PFSK-1 (cell line): Measurements from ENCODE around the gene LHX4.

Source experiments
- FOXP2 ChIP-seq: optimal IDR thresholded peaks from 2 replicates; pipeline ENCODE3; 2011; ENCODE audit warnings: borderline replicate concordance, control low read depth, inconsistent platforms; ENCODE audit not compliant: insufficient read depth; ENCODE audit errors: extremely low read length, extremely low read depth
- POLR2AphosphoS5 ChIP-seq: IDR thresholded peaks from 2 replicates; pipeline ENCODE4 v1.6.1; 2012; ENCODE audit warnings: low read depth, mild to moderate bottlenecking, control low read depth, low read length, moderate library complexity
- REST ChIP-seq, 2 experiments: IDR thresholded peaks; 2 replicates each; pipeline versions ENCODE4 v1.6.1 to v1.8.0; 2011 to 2012; ENCODE audit warnings: low read depth in 2 of 2, low read length in 2 of 2, control low read depth in 1 of 2, inconsistent platforms in 1 of 2, mild to moderate bottlenecking in 1 of 2, moderate library complexity in 1 of 2; ENCODE audit not compliant: insufficient read depth in 1 of 2
- SIN3A ChIP-seq: IDR thresholded peaks from 2 replicates; pipeline ENCODE4 v1.6.1; 2012; ENCODE audit warnings: mild to moderate bottlenecking, low read length, moderate library complexity, borderline replicate concordance; ENCODE audit not compliant: insufficient read depth
- TAF1 ChIP-seq: IDR thresholded peaks from 2 replicates; pipeline ENCODE4 v1.6.1; 2012; ENCODE audit warnings: low read length, control low read depth, borderline replicate concordance; ENCODE audit not compliant: insufficient read depth

The LHX4 gene

GRCh38 chr1:180299479-180300221 lies 69.6 kb downstream of the LHX4 start:
- TF ChIP-seq SIN3A: no peak
- no peak for TF ChIP-seq REST (IDR thresholded peaks at IDR 0.05; ENCODE audit: insufficient read depth in 1 of 2, low read depth in 2 of 2, low read length in 2 of 2)
- TF ChIP-seq FOXP2: no peak
- no peak for TF ChIP-seq TAF1
- TF ChIP-seq POLR2AphosphoS5: no peak

GRCh38 chr1:180301135-180301742 lies 71.2 kb downstream of the LHX4 start:
- TF ChIP-seq FOXP2 (no peak), TAF1 (no peak), REST (IDR thresholded peaks at IDR 0.05; ENCODE audit: insufficient read depth in 1 of 2, low read depth in 2 of 2, low read length in 2 of 2) (no peak), POLR2AphosphoS5 (no peak), SIN3A (no peak)

DNA sequence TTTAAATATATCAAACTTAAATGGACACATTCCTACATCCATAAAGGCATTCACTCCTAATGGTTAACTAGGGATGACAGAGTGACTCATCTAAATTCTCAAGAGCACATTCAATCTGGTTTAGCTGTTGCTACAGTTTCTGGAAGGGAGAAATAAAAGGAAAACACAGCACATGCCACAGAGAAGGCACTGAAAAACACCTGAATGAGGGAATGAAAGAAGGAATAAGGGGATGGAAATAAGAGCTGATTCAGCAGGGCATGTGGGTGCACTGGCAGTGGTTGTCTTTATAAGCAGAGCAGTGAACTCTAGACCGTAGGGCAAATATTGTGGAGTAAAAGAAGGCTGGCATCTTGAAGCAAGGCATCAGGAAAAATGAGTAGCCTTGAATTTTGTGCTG lies 79.3 kb downstream of the LHX4 start:
- TF ChIP-seq REST (IDR thresholded peaks at IDR 0.05; ENCODE audit: insufficient read depth in 1 of 2, low read depth in 2 of 2, low read length in 2 of 2) (no peak), POLR2AphosphoS5 (no peak), TAF1 (no peak), SIN3A (no peak), FOXP2 (no peak)

- no peak for TF ChIP-seq TAF1
These were observed 80.0 kb downstream of the LHX4 start for GRCh38 chr1:180310095-180310494.

- TF ChIP-seq FOXP2: no peak
- TF ChIP-seq POLR2AphosphoS5: no peak
These were observed 81.1 kb downstream of the LHX4 start for GRCh38 chr1:180311011-180311730.

DNA sequence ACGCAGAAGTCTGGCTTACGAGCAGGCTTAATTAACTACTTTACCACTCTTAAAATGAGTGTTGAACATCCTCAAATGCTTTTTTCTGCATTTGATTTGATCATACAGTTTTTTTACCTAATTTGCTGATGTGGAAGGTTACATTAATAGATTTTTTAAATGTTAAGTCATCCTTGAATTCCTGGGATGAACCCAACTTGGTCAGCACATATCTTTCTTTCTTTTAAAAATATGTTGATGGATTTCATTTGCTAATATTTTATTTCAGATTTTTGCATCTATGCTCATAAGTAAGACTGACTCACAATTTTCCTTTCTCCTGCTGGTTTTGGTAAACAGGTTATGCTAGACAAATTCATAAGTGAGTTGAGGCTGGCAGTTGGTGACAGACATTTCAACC lies 82.9 kb downstream of the LHX4 start:
- TF ChIP-seq REST (IDR thresholded peaks at IDR 0.05; ENCODE audit: insufficient read depth in 1 of 2, low read depth in 2 of 2, low read length in 2 of 2) (no peak), FOXP2 (no peak), TAF1 (no peak), SIN3A (no peak), POLR2AphosphoS5 (no peak)
